NCI-H2171 treated with DMSO at 0.1 percent for 48 hours (cell line): ENCODE measurements around the gene DCAF12.

Experiments used
- DNase-seq: peaks from one replicate; lab custom pipeline; 2025; lab: John Stamatoyannopoulos, UW

Gene DCAF12

GRCh38 chr9:34125681-34126206, 754 bp downstream of the DCAF12 start:
- DNase-seq, result no peak

- DNase-seq, result no peak
These were observed 1.6 kb downstream of the DCAF12 start for GRCh38 chr9:34124926-34125325.

GRCh38 chr9:34124099-34124498, 2.4 kb downstream of the DCAF12 start:
- DNase-seq, result no peak

- no peak for DNase-seq
These were observed 2.8 kb downstream of the DCAF12 start for GRCh38 chr9:34123682-34124081.

DNA sequence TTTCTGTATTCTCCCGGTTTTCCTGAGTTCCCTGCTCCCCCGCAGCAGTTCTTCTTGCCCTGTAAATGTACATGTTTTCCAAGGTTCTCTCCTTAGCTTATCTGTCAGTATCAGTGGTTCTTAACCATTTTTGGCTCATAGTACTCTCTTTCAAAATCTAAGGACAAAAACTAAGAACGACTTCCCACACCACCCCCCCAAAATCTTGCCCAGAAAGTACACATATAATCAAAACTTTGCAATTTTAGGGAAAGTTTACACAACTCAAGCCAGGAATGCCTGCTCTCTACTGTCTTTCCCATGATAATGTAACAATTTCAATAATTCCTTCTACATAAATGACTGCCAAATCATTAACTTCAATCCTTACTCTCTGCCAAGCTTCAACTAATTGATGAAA, 4.5 kb downstream of the DCAF12 start:
- DNase-seq, result no peak

- no peak for DNase-seq
These were observed 6.8 kb downstream of the DCAF12 start for GRCh38 chr9:34119713-34120112.

DNA sequence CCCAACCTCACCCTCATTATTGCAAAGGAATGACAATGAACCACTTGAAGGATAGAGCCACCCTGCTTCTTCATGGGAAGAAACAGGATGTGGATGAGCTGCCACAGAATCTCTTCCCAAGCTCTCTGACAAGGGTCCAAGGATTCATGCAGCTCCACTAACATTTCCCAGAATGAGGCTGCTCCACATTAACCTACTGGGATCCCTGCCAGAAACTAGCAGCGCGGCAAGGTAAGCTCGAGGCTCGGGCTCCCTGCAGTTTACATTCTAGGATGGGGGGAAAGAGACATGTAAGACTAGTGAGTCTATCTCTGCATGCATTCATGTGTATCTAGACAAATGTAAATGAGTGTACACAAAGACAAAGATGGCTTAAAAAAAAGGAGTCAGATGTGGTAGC, 12.1 kb downstream of the DCAF12 start:
- DNase-seq, result no peak

DNA sequence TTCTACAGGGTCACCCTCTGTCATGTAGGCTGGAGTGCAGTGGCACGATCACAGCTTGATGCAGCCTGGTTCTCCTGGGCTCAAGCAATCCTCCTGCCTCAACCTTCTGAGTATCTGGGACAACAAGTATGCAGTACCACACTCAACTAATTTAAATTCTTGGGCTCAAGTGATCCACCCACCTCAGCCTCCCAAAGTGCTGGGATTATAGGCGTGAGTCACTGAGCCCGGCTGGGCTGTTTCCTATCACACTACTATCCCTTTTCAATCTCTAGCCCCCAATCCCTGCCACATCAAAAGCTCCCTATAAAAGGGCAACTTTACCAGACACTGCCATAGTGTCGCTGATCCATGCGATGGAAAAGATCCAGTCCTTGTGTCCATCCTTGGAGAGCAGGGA, 20.4 kb downstream of the DCAF12 start:
- DNase-seq, result no peak

DNA sequence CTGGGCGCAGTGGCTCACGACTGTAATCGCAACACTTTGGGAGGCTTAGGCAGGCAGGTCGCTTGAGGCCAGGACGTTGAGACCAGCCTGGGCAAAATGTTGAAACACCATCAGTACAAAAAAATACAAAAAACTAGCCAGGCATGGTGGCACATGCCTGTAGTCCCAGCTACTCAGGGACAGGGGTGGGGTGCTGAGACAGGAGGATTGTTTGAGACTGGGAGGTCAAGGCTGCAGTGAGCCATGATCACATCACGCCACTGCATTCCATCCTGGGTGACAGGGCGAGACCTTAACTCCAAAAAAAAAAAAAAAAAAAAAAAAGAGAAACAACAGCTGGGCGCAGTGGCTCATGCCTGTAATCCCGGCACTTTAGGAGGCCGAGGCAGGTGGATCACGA, 23.7 kb downstream of the DCAF12 start:
- no peak for DNase-seq

DNA sequence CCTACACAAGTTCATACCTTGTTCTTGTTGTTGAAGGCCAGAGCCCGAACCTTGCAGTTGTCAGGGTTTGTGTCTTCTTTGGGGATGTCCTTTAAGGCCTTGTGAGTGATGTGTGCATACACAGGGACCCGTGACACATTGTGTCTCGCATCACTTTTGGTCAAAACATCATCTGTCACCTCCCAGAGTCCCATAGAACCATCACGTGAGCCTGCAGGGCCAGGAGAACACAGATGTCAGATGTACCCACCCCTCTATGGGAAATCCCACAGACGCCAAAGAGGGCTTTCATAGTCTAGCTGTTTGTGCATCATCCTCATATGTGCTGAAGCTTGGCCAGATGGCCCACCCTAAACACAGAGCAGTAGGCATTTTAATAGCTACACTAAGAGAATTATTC, 28.2 kb downstream of the DCAF12 start:
- DNase-seq, result peak; percentile 5

- DNase-seq, result no peak
These were observed 28.6 kb downstream of the DCAF12 start for GRCh38 chr9:34097865-34098264.

- DNase-seq, result no peak
These were observed 29.7 kb downstream of the DCAF12 start for GRCh38 chr9:34096751-34097150.

GRCh38 chr9:34093578-34093977, 32.9 kb downstream of the DCAF12 start:
- no peak for DNase-seq

DNA sequence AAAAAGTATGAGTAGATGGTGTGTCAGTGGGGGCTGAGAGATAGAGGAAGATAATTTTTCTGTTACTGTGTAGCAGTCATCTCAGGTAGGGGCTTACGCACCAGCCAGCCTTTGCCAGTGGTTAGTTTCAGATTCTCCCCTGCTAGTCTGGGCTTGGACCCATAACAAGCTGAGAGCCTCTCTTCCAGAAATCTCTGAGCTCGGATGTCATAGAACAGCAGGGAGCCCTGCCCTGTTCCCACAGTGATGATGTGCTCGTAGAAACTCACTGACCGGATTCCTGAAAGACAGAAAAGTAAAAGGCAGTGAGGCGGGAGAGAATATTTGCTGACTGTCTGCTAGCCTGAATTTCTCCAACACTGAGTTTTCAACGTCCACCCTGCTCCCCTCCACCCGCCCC, 37.2 kb downstream of the DCAF12 start:
- no peak for DNase-seq

- no peak for DNase-seq
These were observed 39.1 kb downstream of the DCAF12 start for GRCh38 chr9:34087370-34087769.

GRCh38 chr9:34086864-34087263, 39.6 kb downstream of the DCAF12 start:
- no peak for DNase-seq

GRCh38 chr9:34085581-34086500, 40.7 kb downstream of the DCAF12 start:
- DNase-seq, result no peak

DNA sequence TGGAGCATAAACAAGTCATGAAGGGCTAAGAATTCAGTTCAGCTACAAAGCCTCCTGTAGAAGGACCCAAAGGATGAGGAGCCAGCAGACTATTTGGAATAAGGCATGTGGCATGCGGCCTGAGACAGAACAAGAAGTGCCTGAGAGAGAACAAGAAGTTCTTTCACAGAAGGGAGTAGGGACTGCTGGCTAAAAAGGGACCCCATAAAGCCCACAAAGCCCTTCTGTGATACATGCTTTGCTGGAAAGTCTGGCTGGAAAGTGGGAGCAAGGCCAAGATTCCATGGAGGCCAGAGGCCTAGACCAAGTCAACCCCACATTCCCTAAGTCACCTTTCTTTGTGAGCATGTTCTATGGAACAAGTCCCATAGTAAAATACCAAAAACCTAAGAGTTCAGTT, 41.9 kb downstream of the DCAF12 start:
- no peak for DNase-seq

DNA sequence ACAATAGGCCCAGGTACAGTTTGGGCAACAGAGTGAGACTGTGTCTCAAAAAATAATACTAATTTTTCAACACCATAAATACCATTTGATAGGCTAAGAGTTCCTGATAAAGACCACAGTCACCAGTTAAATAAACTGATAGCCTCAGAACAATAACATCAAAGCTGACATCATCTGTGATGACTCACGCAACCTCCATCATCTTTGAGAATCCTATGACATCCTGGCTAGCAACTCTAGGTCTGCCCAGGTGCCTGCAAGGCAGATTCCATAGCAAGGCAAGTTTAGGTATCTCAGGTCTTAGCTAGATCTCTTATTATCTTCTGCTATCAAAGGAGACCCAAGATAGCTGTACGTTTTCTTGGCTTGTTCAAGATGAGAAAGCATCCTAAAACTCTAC, 47.3 kb downstream of the DCAF12 start:
- DNase-seq, result no peak

DNA sequence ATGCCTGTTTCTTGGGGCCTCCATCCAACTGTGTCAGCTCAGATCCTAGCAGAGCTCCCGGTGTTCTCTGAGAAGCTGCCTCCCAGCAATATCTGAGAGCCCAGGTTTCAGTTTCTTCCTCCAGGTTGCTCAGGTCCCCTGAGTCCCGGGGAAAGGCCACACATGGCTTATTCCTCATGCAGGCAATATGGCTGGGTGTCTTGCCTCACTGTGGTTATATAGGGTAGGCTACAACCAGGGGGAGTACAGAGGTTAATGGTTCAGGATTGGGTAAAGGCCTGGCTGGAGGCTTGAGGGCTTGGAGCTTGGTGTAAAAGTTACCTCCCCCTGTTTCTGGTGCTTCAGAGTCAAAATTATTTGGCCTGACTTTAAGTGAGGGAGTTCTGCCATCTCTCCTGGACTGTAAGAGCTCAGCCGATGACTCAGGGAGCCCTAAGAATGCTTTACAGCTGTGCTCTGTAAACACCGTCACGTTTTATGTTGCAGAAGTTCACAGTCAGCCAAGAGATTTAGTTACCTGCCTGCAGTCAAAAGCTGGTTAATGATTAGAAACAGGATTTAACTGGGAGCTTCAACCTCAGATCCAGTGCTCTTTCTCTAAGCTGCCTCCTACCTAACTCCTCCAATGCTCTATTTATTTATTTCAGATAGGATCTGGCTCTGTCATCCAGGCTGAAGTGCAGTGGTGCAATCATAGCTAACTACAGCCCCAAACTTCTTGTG, 53.5 kb downstream of the DCAF12 start:
- DNase-seq, result peak; percentile 52

GRCh38 chr9:34072410-34072809, 54.1 kb downstream of the DCAF12 start:
- peak; percentile 12 for DNase-seq

DNA sequence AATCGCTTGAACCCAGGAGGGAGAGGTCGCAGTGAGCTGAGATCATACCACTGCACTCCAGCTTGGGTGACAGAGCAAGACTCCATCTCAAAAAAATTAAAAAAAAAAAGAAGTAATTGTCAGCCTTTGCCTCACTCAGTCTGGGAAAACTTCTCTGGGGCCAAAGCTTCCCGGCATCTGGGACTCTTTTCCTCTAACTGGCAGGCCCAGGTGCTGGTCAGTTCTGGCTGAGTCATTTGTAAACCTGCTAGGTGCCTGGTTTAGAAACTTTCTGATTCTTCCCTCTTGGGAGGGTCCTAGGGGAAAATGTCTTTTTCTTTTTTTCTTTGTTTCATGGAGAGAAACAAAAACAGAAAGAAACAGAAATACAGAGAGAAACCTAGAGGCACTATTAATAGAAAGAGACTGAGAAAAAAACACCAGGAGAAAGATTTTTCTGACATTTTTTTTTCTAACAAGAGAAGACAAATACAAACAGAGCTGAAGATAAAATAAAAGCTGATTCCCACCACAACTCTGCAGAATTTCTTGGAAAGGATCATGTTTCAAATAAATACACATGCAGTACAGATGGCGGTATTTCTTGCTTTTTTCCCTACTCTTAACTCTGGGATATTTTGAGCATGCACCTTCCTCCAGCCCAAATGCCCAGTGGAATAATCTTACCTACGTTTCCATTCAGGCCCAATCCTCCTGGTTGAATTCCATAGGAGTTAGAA, 55.7 kb downstream of the DCAF12 start:
- DNase-seq, result peak; percentile 1
